Stimulated activated CD4-positive, alpha-beta T cell treated with anti-CD3 and anti-CD28 coated beads, Interleukin-15, amount 100 ng/mL, for 48 hours (primary cell): ENCODE results near the gene KIAA0930.

Source experiments
- DNase-seq, 2 donors: peaks; one replicate each; pipeline ENCODE4 v3.0.0-alpha.2; 2020; ENCODE audit warnings: low read depth in 2 of 2

Gene KIAA0930

DNA sequence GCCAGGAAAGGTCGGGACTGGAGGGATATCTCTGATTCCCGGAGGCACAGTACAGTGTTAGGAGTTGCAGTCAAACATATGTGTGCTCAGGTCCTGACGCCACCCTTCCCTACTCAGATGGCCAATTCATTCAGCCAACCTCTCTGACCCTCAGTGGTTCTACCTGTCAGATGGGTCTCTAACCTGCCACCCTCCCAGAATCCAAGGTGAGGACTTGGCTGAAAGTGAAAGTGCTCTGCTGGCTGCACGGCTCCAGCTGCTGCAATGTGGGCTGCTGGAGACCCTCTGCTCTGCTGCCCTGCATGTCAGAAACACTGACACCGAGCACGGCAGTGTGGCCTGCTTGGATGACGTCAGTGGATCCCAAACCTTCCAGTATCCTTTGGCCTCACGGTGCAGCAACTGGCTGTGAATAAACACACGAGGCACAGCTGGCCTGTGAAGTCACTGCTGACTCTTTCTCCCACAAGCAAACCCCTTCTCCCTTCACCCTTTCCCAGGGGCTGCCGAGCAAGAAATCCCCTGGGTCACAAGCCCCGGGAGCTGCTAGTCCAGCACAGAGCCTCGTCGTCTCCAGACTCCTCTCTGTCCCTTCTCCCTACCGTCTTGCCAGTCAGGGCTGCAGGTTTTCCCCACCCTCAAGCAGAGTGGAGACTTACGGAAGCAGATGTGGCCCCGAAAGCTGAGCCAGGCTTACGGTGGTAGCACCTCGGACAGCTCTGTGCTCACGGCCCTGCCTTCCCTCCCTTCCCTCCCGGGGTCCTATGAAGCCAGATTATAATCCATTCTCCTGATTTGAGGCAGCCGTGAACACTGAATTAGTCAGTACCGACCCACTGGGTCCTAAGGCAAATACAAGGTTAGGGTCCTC lies 24.3 kb downstream of the KIAA0930 start:
- no peak for DNase-seq

DNA sequence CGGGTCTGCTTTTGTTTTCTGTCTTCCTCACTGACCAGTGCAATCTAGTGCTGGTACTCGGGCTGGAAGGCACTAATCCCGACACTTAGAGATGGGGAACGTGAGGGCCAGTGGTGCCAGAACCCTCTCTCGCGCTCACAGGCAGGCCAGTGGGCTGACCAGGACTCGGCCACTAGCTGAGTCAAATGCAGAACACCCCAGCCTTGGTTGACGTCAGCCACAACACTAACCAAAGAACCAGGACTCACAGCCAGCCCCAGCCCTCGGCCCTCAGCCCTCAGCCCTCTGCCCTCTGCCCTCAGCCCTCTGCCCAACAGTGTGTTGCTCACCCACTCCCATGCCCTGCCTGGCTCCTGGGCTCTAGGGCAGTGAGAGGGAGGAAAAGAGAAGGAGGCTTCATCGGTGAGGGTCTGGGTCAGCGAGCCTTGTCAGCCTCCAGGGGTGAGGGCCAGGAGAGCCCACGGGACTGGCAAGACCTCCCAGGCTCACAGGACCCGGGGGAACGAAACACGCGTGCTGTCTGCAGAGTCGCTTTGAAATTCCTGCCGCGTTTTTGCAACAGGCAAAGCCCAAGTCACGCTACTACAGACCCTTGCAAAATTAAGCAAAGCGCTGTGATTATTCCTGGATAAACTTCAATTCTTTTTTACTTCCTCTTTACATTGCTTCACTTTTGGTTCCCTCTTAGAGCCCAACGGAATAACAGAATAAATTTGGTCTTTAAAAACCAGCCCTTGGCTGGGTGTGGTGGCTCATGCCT lies 27.5 kb downstream of the KIAA0930 start:
- DNase-seq, result no peak

DNA sequence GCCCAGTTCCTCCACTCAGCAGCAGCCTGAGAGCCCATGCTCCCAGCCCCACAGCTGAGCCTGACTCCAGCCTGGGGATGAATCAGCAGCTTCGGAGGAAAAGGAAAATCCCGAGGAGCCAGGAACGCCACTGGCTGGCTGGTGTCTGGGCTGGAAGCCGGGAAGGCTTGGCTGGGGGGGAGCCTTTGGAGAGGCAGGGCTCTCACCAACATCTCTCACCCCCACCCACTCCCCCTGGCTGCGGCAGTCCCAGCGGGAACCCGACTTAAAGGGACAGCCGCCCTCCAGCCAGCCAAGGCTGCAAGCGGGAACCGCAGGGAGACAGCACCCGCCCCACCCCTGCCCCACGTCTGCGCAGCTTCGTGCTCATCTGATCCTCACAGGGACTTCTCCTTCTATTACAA lies 28.4 kb downstream of the KIAA0930 start:
- DNase-seq, result no peak

DNA sequence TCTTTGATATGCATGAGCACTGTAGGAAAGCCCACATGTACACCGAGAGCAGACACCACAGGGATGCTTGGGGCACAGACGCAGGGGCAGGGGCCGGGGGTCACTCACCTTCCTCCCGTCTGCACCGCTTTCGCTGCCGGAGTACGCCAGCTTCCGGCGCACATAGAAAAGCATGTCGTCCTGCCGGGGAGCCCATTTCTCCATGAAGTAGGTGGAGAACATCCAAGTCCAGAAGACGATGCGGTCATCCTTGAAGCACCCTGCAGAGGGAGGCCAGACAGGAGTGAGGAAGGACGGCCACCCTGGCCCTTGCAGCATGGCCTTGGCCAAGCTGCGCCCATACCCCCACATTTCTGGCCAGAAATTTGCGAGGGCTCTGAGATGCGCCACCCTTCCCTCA lies 28.8 kb downstream of the KIAA0930 start:
- DNase-seq, result no peak

DNA sequence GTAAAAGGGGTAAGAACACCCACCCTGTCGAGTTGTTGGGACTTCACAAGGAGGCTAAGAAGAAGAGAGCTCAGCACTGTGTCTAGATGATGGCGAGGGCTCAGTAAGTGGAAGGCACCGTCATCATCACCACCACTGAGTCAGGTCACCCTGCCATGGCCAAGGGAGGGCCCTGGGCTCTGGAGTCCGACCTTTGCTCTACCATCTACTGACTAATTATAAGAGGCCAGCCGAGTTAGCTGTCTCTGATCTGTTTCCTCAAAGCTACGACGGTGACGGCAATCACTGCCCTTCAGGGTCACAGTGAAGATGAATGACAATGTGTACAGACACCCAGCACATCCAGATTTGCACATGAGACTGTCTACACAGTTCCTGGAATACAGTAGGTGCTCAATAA lies 29.3 kb downstream of the KIAA0930 start:
- DNase-seq, result no peak

DNA sequence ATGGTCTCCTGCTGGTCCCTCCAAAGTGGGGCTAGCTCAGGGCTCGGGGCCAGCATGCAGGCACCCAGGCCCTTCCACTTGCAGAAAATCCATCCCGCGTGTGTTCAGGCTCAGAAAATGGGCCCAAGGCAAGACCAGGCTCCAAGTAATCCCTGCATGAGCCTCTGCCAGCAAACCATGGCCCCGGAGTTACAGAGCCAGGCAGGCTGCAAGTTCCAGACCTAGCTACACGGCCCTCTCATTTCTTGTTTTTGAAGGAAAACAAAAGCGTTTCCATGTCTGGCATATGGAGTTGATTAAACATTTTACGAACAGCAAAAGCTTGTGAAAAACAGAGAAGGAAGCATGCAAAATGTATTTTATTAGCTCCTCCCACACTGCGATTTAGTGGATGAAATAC lies 29.7 kb downstream of the KIAA0930 start:
- no peak for DNase-seq

DNA sequence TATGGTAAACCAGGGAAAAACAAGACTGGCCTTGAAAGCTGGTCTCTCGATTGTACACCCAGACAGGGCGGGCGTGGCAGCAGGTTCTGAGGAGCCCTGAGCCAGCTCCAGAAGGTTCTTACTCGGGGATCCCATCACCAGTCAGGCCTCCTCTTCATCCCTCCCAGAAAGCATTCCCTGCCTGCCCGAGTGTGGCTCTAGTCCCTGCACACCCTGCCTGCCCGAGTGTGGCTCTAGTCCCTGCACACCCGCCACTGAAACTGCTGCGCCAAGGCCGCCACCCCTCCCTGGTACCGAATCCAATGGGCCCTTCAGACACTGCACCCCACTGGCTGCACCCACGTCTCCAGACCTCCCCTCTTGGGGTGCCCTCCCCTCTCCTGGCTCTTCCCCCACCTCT lies 30.1 kb downstream of the KIAA0930 start:
- no peak for DNase-seq

DNA sequence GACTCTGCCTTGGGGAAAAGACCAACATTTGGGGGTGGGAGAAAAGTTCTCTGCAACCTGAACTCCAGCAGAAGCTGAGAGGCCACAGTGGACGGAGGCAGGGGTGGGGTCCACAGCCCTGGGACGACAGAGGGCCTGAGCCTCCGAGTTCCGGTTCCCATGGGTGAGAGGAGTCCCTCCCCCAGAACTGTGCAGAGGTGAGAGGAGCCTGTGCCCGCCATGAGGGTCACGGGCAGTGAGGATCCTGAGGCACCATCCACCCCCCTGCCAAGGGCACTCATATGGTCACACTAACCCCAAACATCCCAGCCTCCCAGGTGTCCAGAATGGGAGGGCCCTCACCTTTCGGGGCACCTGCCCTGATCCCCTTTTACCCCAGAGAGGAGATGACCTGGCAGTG lies 30.5 kb downstream of the KIAA0930 start:
- no peak for DNase-seq

DNA sequence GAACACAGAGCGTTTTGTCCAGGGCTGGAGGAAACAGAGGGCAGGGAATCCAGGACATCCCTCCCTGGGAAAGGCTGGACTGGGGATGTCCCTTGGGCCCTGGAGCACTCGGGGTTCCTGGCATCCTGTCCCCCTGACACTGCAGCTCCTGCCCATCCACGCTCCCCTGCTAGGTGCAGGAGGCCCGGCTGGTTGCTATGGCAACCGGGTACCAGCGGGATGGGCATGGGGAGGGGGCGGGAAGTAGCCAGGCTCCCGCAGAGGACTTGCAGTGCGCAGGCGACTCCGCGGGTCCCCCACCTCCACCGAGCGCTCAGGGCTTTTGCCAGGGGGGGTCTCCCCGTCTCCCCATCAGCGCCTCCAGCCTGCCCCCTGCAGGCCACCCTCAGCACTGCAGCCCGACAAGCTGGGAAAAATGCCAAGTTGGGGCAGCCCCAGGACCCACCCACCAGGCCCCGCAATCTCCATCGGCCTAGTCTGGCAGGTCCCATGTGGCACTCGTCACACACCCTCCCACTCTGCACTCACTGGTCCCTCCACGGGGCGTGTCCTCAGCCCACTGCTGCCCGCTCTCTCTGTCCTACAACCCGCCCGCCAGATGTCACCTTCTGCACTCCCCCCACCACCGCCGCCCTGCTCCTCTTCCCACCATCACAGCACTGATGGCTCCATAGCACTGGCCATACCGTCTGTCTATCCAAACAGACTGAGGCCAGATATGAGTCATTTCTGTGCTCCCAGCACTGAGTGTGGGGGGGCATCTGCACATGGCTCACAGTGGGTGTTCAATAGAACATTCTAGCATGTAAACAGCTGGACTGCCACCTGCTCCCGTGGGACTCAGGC lies 31.5 kb downstream of the KIAA0930 start:
- no peak for DNase-seq

DNA sequence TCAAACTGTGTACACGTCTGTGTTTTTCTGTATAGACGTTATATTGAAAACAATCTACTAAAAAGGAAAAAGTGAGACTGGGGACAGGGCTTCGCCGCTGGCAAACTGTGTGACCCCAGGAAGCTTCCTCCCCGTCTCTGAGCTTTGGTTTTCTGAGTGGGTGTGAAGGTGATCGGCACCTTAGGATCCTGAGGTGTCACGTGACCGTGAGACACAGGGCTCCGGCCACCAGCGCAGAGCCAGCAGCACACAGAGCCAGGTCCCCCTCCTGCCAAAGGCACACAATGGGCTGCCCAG lies 32.0 kb downstream of the KIAA0930 start:
- DNase-seq, result no peak

DNA sequence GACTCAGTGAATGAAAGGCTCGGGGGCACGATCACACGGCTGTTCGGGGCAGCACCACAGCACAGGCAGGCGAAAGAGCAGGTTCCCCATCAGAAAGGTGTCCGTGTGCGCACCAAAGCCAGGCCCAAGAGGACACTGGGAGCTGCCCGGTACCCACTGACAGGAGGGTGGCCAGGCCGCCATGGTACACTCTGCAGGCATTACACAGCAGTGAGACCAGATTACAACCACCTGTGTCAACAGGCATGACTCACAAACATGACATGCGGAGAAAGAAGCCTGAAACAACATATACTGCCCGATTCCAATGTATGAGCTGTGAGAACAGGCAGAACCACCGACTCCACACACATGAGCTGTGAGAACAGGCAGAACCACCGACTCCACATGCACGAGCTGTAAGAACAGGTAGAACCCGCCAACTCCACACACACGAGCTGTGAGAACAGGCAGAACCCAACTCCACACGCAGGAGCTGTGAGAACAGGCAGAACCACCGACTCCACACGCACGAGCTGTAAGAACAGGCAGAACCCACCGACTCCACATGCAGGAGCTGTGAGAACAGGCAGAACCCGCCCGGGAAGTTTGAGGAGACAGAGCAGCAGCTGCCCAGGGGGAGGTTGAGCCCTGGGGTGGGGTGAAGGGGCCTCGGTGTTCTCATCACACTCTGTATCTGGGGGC lies 32.6 kb downstream of the KIAA0930 start:
- DNase-seq, result no peak

DNA sequence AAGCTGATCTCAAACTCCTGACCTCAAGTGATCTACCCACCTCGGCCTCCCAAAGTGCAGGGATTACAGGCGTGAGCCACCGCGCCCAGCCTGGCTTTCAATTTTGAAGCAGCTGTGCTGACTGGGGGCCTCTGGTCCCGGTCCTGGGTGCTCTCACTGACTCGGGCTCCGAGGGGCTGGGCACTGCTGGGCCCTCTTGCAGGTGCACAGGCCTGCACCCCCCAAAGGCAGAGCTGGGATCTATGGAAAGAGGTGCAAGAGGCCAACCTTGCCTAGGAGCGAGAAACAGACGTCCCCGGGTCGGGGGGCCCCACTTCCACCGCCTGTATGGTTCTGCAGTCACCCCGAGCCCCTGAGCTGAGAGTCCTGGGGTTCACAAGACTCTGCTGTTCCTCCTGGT lies 33.2 kb downstream of the KIAA0930 start:
- no peak for DNase-seq

DNA sequence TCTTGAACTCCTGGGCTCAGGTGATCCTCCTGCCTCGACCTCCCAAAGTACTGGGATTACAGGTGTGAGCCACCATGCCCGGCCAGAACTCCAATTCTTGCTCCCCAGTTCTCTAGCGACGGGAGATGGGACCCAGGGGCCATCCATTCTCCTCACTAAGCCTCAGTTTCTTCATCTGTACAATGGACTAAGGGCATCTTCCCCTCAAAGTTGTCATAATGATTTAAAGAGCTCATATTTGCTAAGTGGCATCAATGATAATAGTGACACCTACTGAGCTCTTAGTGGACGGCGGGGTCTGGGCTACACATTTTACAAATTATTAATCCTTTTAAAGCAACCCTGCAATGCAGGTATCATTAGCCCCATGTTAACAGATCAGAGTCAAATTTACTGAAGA lies 34.5 kb downstream of the KIAA0930 start:
- no peak for DNase-seq

DNA sequence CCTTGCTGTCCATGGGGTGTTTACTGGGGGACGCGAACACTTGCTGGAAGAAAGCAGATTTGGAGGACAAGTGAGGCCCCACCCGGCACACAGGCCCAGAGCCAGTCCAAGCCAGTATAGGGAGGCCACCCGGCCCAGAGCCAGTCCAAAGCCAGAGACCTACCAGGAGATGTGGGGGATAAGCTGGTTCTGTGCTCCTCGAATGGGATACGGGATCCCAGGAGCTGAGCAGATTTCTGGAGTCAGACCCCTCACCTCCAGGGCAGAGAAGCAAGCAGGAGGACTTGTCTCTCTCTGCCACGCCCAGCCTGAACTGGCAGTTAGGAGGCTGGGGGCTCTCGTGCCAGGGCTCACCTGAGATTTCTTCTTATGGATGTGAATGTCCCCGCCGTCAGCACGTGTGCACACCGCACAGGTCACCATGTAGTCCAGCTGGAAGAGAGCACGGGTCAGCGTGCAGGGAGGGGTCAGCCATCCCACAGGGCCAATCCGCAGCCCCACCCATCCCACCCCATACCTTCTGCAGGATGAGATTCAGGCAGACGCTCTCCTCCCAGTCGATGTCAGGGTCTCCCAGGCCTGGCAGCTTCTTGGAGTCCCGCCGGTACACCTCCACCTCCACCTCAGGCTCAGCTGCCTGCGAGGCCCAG lies 35.3 kb downstream of the KIAA0930 start:
- no peak for DNase-seq

DNA sequence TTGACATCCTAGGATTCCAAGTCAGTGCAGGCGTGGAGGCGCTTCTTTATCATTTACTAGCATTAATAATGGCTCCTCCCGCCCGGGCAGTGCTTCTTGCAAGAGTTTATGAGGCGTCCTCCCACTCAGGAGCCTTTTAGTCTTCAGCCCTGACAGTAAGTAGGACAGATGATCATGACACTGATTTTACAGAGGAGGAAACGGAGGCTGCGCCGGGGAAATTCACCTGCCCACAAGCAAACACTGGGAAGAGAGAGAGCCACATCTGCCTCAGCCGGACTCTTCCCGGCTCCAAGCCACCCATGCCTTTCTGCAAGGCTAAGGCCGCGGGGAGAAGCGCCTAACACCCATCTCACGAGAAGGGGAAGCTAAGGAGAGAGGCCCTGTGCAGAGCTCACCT lies 35.9 kb downstream of the KIAA0930 start:
- DNase-seq, result no peak

DNA sequence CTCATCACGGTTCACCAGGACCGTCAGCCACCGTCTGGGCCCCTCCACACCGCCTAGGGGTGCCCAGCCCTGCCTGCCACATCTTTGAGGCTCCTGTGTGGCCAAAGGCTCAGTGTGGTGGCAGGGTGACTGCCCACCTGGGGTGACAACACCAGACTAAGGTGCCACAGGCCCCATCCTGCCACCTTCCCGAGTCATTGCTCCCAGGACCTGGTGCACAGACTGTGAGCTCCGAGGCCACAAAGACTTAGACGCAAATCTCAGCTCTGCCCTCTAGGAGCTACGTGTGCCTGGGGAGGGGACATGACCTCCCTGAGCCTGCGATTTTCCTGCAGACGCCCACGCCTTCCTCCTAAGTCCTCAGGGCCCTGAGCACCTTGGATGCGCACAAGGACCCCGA lies 36.5 kb downstream of the KIAA0930 start:
- no peak for DNase-seq

DNA sequence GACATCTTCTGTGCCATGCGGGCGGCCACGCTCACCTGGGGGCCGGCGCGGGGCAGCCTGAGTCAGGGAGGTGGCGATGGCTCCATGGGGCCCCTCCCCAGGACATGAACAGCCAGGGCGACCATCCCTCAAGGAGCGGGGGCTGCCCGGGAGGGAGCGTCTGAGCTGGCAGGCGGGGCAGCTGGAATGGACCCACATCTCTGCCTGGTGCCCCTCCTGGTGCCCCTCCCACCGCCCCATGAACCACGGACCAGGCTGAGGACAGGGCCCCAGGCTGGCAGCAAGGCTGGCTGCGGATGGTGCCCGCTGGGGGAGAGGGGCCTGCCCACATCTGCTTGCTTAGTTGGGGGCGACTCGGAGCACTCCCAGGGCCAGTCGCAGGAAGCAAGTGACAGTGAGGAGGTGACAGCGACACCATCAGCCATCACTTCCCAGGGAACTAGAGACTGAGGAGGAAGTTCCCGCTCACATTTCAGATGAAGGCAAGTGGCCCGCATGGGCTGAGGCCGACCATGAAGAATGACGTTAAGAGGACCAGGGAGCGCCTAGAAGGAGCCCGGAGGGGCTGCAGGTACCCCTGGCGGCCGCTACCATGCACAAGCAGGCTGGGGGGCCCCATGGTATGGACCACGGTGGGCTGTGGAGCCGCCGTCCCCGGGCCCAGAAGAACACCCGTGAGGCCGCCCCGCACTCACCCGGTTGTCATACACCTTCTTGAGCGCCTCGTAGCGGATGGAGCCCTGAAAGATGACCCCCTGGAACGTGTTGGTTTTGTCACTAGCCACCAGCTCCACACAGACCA lies 37.3 kb downstream of the KIAA0930 start:
- no peak for DNase-seq

DNA sequence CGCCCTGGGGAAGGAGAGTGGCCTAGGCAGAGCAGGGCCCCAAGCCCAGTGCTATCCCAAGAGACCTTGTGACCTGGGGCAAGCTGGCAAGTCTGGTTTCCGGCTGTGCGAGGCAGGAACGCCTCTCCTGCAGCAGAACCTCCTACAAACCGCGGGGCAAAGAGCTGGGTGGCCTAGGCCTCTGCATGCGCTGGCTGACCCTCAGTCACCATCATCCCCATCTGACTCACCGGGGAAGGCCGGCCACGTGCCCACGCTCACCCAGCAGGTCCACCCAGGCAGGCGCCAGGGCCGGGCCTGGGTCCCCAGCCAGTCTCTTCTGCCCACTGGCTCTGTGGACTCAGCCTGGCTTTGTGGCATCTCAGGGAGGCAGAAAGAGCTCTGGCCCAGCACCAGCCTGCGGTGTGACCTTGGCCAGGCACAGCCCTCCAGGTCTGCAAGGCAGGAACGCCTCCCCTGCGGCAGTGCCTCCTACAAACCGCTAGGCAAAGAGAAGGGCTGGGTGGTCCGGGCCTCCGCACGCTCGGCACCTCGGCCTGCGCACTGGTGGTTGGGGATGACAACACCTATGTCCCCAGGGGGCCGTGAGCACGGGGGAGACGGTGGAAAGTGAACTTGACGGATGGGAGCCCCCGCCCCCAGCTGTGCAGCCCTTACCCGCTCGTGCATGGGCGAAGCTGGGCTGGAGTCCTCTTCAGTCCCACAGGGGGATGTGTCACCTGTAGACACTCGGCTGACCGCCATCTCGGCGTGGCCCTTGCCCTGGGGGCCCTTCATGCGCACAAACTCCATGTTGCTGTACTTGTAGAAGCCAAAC lies 38.2 kb downstream of the KIAA0930 start:
- no peak for DNase-seq

DNA sequence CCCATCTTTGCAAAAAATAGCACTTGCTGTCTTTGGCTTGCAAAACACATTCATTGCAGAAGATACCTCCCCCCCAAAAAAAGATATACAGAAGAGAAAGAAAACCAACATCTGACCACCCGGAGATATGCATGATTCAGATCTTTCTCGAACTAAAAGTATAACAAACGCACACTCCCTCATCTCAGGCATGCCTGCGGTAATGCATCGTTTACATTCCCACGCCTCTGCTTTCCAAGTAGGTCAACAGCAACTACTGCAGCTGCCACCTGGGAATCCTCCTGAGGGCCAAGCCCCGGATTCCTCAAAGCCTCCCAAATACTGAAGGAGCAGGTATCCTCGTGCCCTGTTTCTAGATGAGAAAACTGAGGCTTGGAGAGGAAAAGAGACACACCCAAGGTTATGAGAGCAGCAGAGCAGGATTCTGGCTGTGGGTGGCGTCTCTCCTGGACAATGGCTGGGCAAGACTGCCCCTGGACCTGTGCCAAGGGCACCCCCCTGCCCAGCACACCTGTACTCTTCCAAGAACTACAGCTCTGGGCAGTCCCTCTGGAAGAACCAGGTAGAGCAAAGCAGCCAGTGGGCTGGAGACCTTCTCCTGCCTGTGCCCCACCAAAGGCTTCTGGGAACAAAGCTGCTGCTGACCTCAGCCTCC lies 38.9 kb downstream of the KIAA0930 start:
- DNase-seq, result no peak
